Measurements from ENCODE around the gene ERFE.

Gene ERFE

GRCh38 chr2:238151628-238152235 lies 7.0 kb upstream of the ERFE start:
- in situ Hi-C loops (cut with MboI; ENCODE audit: low sequenced_read_pairs, unreplicated experiment) = no loop called here
- no peak for TF ChIP-seq CTCF (IDR thresholded peaks at IDR 0.05; ENCODE audit: borderline replicate concordance, control extremely low read depth, extremely low read depth, insufficient read depth, missing control alignments)
- no peak for DNase-seq (ENCODE audit: low spot score)

GRCh38 chr2:238152771-238153688 lies 5.7 kb upstream of the ERFE start:
- TF ChIP-seq CTCF (IDR thresholded peaks at IDR 0.05; ENCODE audit: borderline replicate concordance, control extremely low read depth, extremely low read depth, insufficient read depth, missing control alignments) = peak; percentile 13
- no peak for DNase-seq (ENCODE audit: low spot score)
- in situ Hi-C loops (cut with MboI; ENCODE audit: low sequenced_read_pairs, unreplicated experiment) = no loop called here

- in situ Hi-C loops (cut with MboI; ENCODE audit: low sequenced_read_pairs, unreplicated experiment) = no loop called here
- no peak for TF ChIP-seq CTCF (IDR thresholded peaks at IDR 0.05; ENCODE audit: borderline replicate concordance, control extremely low read depth, extremely low read depth, insufficient read depth, missing control alignments)
- DNase-seq (ENCODE audit: low spot score) = no peak
These were observed 4.2 kb upstream of the ERFE start for GRCh38 chr2:238154570-238154969.

- DNase-seq (ENCODE audit: low spot score) = no peak
- no peak for TF ChIP-seq CTCF (IDR thresholded peaks at IDR 0.05; ENCODE audit: borderline replicate concordance, control extremely low read depth, extremely low read depth, insufficient read depth, missing control alignments)
- in situ Hi-C loops (cut with MboI; ENCODE audit: low sequenced_read_pairs, unreplicated experiment) = no loop called here
These were observed 3.6 kb upstream of the ERFE start for GRCh38 chr2:238155051-238155760.

- in situ Hi-C loops (cut with MboI; ENCODE audit: low sequenced_read_pairs, unreplicated experiment) = no loop called here
- TF ChIP-seq CTCF (IDR thresholded peaks at IDR 0.05; ENCODE audit: borderline replicate concordance, control extremely low read depth, extremely low read depth, insufficient read depth, missing control alignments) = no peak
- no peak for DNase-seq (ENCODE audit: low spot score)
These were observed 2.7 kb upstream of the ERFE start for GRCh38 chr2:238155761-238156694.

Measured in GM13976 (cell line).